Adrenal gland (tissue), 12 donors: ENCODE measurements around the gene RSKR. TPM values are rescaled to one million over a fixed set of nuclear protein-coding genes. Genes with fewer than 3 reads are reported as not detected.

Experiments used
- DNase-seq, 7 donors: peaks; one replicate each; pipeline ENCODE4 v3.0.0-alpha.2; 2019 to 2020
- H3K27ac ChIP-seq, 5 donors: fragments of 200-600 bp; sonication (generic) in 4 of 5; 1 replicate in 3 of 5; 2 replicates in 2 of 5; pipeline versions ENCODE4 v1.5.1 to v1.8.0; 2016 to 2020; ENCODE audit warnings: mild to moderate bottlenecking in 1 of 5
- H3K27me3 ChIP-seq: fragments of 200-600 bp; 2 replicates; pipeline ENCODE4 v1.8.0; 2021
- H3K36me3 ChIP-seq, 2 donors: fragments of 200-600 bp; replicated peaks in 1 of 2; 1 replicate in 1 of 2; 2 replicates in 1 of 2; pipeline versions ENCODE4 v1.5.1 to v1.8.0; 2018 to 2022
- H3K4me1 ChIP-seq, 2 donors: fragments of 200-600 bp; replicated peaks in 1 of 2; 1 replicate in 1 of 2; 2 replicates in 1 of 2; pipeline versions ENCODE4 v1.5.1 to v1.8.0; 2018 to 2021
- H3K4me3 ChIP-seq, 4 donors: fragments of 200-600 bp; sonication (generic) in 3 of 4; one replicate each; pipeline ENCODE4 v1.5.1; 2016 to 2018
- H3K9me3 ChIP-seq, 3 donors: fragments of 200-600 bp; sonication (generic) in 1 of 3; replicated peaks in 1 of 3; 1 replicate in 2 of 3; 2 replicates in 1 of 3; pipeline versions ENCODE4 v1.5.1 to v1.8.0; 2016 to 2021
- POLR2A ChIP-seq, 2 donors: fragments of 450-650 bp; IDR thresholded peaks; one replicate each; pipeline ENCODE4 v1.6.1; 2017; ENCODE audit warnings: antibody characterized with exemption in 2 of 2, mild to moderate bottlenecking in 2 of 2, moderate library complexity in 1 of 2
- WGBS, 4 donors: extraction: QIAGEN DNeasy Blood & Tissue Kit in 2 of 4; methylation state at CpG; one replicate each; pipeline versions ENCODE4 v1.1.5 to v1.1.7; 2013 to 2017; 5-methylcytosine and 5-hydroxymethylcytosine counted together
- intact Hi-C, 2 donors: fragments of 100-400 bp; cut with DNase I; formaldehyde crosslinking; loops; one replicate each; pipeline versions ENCODE4 v1.14.1 to v1.15.0; 2022 to 2023
- polyA plus RNA-seq, 3 donors: library from polyadenylated mRNA; stranded (reverse); fragments of 200-250 nt in 2 of 3; fragments of 350-450 nt in 1 of 3; fragmentation: Illumina TruSeq in 1 of 3; extraction: RNeasy Lipid Tissue Mini Kit (QIAGEN cat#74804) in 1 of 3; gene quantifications; one replicate each; pipeline ENCODE4 v1.2.3, GENCODE V29; 2013 to 2014
- total RNA-seq, 9 donors: library from RNA; depleted of rRNA in 4 of 9; stranded (reverse); fragments of >200 nt in 4 of 9; fragments of 120-200 nt in 1 of 9; fragmentation: NEBNext Ultra II Directional in 1 of 9; extraction: Animal tissue kit (Norgen Biotek cat#: 25700) in 1 of 9; gene quantifications; one replicate each; pipeline versions ENCODE4 v1.1.0 to v1.2.4, GENCODE V29; 2013 to 2023
- TF ChIP-seq, protein P1 (sequence below), 6 experiments: fragments of 450-650 bp in 4 of 6; fragments of 200-600 bp in 2 of 6; sonication (generic) in 1 of 6; IDR thresholded peaks; 1 replicate in 5 of 6; 2 replicates in 1 of 6; pipeline versions ENCODE4 v1.5.1 to v1.8.0; 2016 to 2021; ENCODE audit warnings: antibody characterized with exemption in 6 of 6, mild to moderate bottlenecking in 2 of 6, moderate library complexity in 1 of 6
- donor health status: healthy with polysubstance abuse.
- donor health status: Bipolar disorder and iron deficiency.
- donor health status: DM: yes; HTN: yes; CAD: no.
- donor health status: DM: no; HTN: no; CAD: no.
- donor health status: DM: no; HTN: no; CAD: no.
- donor health status: DM: yes; HTN: yes; CAD: no.

RSKR gene
- total and polyA plus RNA-seq, 12 donors, result 1.1 to 12.3 (median 5.1) TPM

- 81 to 91% (median 88%) methylated on average over 13 to 14 of the region's 14 CpGs for WGBS, 4 donors
- H3K9me3 ChIP-seq, result no peaks in the 10 kb centered on the region
- TF ChIP-seq, protein P1, sequence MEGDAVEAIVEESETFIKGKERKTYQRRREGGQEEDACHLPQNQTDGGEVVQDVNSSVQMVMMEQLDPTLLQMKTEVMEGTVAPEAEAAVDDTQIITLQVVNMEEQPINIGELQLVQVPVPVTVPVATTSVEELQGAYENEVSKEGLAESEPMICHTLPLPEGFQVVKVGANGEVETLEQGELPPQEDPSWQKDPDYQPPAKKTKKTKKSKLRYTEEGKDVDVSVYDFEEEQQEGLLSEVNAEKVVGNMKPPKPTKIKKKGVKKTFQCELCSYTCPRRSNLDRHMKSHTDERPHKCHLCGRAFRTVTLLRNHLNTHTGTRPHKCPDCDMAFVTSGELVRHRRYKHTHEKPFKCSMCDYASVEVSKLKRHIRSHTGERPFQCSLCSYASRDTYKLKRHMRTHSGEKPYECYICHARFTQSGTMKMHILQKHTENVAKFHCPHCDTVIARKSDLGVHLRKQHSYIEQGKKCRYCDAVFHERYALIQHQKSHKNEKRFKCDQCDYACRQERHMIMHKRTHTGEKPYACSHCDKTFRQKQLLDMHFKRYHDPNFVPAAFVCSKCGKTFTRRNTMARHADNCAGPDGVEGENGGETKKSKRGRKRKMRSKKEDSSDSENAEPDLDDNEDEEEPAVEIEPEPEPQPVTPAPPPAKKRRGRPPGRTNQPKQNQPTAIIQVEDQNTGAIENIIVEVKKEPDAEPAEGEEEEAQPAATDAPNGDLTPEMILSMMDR (IDR thresholded peaks at IDR 0.05), result no peak
- no peak for TF ChIP-seq POLR2A (IDR thresholded peaks at IDR 0.05)
- DNase-seq, result no peak
- no peaks in the 10 kb centered on the region for H3K4me1 ChIP-seq
- intact Hi-C loops, result loop anchor here in 1 of 2 donors (10.0 kb wide), 1 partner anchor 50 kb away; no protein-coding TSS in a partner anchor
- no peak overlapping the region for H3K27ac ChIP-seq
- no peak overlapping the region for H3K4me3 ChIP-seq
- H3K36me3 ChIP-seq, result peaks cover 0 to 99% of the 10 kb centered on the region in 2 donors
- no peaks in the 10 kb centered on the region for H3K27me3 ChIP-seq
These were observed 20.4 kb upstream of the RSKR start for GRCh38 chr17:28634206-28634865.

- H3K4me3 ChIP-seq, result no peak overlapping the region
- WGBS, 4 donors, result 86 to 94% (median 93%) methylated on average over 4 of the region's 4 CpGs
- peaks cover 0 to 82% of the 10 kb centered on the region in 2 donors for H3K36me3 ChIP-seq
- H3K27me3 ChIP-seq, result no peaks in the 10 kb centered on the region
- TF ChIP-seq, protein P1 (IDR thresholded peaks at IDR 0.05), result no peak
- no peak for TF ChIP-seq POLR2A (IDR thresholded peaks at IDR 0.05)
- H3K9me3 ChIP-seq, result no peaks in the 10 kb centered on the region
- intact Hi-C loops, result no loop called here
- no peaks in the 10 kb centered on the region for H3K4me1 ChIP-seq
- H3K27ac ChIP-seq, result no peak overlapping the region
- DNase-seq, result no peak
These were observed 12.8 kb upstream of the RSKR start for GRCh38 chr17:28626818-28627217.

DNA sequence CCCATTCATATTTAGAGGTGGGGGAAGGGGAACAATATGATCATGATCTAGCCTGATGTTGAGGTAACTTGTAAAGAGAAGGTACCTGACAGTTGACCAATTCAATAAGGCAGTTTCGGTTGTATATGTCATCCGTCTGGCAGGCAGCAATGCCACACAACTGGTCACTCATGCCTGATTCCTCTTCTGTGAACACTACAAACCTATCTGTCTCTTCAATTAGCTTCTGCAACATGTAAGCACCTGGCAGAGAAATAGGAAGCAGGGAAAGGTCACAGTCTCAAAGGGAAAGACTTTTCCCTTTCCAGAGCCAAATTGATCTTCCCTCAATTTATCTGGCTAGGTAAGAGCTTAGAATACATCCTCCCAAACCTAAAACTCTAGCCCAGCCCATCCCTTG is 10.2 kb upstream of the RSKR start:
- no peak for DNase-seq
- Histone ChIP-seq H3K27me3 (no peaks in the 10 kb centered on the region), H3K4me3 (no peak overlapping the region), H3K9me3 (no peaks in the 10 kb centered on the region), H3K36me3 (peaks cover 0 to 82% of the 10 kb centered on the region in 2 donors), H3K4me1 (no peaks in the 10 kb centered on the region), H3K27ac (peak overlapping the region in 2 of 5 donors; percentile 5 to 10)
- WGBS, 4 donors, result 86 to 100% (median 96%) methylated on average over 2 of the region's 2 CpGs
- TF ChIP-seq POLR2A (IDR thresholded peaks at IDR 0.05), result no peak
- intact Hi-C loops, result no loop called here

DNA sequence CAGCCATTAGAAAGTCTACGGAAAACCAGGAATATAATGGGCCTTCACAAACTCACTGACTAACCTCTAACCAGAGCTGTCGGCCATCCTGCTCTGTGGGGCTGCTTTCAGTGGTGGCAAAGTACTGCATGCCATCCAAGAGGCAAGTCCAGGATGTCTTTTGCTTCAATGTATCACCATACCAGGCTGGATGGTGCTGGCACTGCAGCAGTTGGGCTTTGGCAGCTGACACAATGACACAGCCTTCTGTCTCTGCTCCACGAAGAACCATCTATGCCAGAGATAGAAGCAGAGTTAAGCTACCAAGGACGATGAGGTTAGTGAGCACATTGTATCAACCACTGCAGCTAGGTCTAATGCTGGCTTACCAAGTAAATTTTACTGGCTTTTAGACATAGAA is 9.7 kb upstream of the RSKR start:
- peaks cover 0 to 84% of the 10 kb centered on the region in 2 donors for H3K36me3 ChIP-seq

More for the DNA sequence above, 9.7 kb upstream of the RSKR start:
- 61 to 75% (median 72%) methylated on average over 4 of the region's 4 CpGs for WGBS, 4 donors
- H3K9me3 ChIP-seq, result no peaks in the 10 kb centered on the region
- no peaks in the 10 kb centered on the region for H3K4me1 ChIP-seq
- H3K27me3 ChIP-seq, result no peaks in the 10 kb centered on the region
- DNase-seq, result peak in 3 of 7 donors; percentile 20 to 37 (median 37)
- intact Hi-C loops, result no loop called here
- H3K4me3 ChIP-seq, result no peak overlapping the region
- H3K27ac ChIP-seq, result peak overlapping the region in 1 of 5 donors; percentile 5
- no peak for TF ChIP-seq POLR2A (IDR thresholded peaks at IDR 0.05)
- TF ChIP-seq, protein P1 (IDR thresholded peaks at IDR 0.05), result no peak
